GM21723 (cell line): ENCODE results near the gene GSTA5.
"Not testable (repeated sequence)": the region's sequence is repeated elsewhere in the genome, so short reads cannot be mapped to it uniquely, and the experiment has no call there.

Source experiments
- ATAC-seq: cut with Tn5 transposase; IDR thresholded peaks from one replicate; pipeline ENCODE4 v1.9.1; 2021; ENCODE audit warnings: mild to moderate bottlenecking, moderate library complexity; ENCODE audit not compliant: unreplicated experiment

The GSTA5 gene

DNA sequence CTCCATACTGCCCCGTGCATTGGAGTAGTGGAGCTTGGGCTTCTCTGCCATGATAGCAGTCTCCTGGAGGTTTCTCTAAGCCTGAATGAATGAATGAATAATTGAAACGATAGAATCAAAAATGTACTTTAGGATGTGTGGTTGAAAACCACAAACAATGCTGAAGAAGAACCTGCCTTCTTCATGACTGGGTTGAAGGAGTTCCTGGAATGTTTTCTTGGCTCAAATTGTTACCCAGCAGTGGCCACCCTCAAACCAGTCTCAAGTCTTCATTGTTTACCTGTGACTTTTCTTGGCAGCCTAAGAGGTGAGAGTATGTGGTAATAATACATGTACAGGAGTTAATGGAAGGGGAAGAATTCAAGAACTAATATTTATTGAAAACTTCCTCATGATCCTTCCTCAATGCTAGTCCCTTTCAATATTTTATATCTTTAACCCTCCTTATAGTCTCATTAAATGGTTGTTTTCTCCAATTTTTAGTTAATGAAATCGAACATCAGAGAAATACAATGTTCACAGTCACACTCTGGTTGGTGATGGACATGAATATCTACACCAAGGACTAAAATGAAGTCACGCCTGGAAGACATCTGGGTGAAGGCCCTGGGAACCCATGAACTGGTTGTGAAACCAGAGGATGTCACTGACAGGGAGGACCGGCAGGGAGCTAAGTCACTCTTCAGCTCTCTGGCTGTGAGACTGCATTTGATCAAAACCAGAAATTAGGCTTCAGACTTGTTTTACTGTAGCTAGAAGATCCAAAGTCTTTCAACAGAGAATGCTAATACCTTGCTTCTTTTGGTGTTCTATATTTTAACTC, at the start of gene GSTA5:
GSTA5 (minus strand) TSS at position 51 of the 823 bp plus-strand sequence.
- no peak for ATAC-seq

DNA sequence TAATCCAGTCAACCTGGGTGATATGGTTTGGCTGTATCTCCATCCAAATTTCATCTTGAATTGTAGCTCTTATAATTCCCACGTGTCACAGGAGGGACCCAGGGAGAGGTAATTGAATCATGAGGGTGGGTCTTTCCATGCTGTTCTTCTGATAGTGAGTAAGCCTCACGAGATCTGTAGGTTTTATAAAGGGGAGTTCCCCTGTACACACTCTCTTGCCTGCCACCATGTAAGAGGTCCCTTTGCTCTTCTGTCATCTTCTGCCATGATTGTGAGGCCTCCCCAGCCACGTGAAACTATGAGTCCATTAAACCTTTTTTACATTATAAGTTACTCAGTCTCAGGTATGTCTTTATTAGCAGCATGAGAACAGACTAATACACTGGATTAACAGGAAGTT, 49.4 kb upstream of the GSTA5 start:
- no peak for ATAC-seq

DNA sequence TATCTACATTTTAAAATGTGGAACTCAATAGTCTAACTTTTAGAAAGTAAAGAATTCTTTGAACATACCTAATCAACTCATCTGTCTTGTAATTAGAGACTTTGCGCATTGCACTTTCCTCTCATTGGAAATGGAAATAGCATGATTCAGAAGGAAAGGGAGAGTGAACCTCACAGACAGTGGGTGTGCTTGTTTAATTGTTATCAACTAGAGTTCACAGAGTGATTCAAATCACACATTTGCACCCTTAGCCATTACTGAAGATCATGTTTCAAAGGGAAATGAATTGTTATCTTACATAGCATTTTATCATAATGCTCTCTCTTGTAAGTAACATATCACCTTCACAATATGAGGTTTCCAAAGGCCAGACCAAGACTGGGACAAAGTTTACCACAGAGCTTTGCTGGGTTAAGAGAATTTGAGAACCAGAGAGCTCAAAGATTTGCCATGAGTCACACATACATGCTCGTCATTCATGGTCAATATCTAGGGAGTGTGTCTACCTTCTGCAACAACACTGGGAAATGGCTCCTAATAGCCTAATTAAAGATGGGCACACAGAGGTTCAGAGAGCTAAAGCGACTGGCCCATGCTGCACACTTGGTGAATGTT, 47.4 kb upstream of the GSTA5 start:
- ATAC-seq, result no peak

DNA sequence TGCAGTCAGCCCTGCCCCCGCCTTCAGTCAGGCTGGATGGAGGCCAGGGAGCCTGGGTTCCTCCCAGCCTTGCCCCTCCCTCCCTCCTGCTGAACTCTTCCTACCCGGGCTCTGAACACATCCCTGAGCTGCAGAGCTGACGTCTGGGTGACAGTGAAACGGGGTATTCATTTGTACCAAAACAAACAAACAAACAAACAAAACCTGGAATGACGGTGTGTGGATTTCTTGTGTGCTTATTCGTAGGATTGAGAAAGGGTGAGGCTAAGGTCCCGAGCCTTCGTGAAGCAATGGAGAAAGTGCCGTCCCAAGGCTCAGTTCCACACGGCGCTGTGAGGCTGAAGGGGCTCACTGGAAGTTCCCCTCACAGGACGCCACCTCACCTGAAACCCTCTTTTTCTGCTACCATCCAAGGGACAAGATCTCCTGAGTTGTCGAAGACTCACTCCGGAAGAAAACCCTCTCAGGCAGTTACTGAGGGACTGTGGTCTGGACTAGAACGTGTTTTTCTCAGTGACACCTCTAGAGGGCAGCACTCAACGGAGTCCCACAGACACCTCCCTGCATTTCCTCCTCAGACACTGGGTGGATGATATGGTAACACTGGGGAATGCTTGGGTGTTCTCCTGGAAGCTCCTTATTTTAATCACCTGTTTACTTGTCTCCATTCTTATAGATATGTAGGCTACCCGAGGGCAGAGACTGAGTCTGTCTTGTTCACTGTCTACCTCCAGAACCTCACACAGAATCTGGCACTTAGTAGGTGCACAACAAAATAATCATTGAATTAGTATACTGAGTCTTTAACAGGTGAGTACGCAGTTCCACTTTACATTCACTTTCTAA, 41.6 kb upstream of the GSTA5 start:
- peak; percentile 100 for ATAC-seq

DNA sequence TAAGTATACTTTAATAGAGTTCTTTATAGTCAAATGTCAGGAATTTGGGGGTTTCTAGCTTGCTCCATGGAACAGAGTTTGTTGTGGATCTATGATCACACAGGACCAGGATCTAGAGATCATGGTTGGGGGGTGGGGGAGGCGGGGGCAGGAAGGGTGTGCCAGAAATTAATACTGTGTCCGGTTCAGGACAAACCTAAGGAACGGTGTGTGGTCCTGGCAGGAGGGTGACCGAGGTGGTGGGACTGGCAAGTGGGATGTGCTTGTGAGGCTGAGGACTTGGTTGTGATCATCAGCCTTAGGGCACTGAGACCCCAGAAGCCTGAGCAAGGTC, 41.0 kb upstream of the GSTA5 start:
- ATAC-seq, result no peak

DNA sequence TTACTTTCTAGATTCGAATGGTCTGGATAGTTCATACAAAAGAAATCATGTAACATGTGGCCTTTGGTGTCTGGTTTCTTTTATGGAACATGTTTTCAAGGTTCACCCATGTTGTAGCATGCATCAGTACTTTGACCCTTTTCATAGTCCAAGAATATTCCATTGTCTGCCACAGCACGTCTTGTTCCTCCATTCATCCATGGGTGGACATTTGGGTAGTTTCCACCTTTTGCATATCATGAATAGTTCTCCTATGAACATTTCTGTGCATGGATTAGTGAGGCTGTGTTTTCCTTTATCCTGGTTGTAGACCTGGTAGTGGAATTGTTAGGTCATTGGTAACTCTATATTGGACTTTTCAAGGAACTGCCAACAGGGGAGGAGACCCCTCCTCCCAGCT, 37.2 kb upstream of the GSTA5 start:
- ATAC-seq, result no peak

DNA sequence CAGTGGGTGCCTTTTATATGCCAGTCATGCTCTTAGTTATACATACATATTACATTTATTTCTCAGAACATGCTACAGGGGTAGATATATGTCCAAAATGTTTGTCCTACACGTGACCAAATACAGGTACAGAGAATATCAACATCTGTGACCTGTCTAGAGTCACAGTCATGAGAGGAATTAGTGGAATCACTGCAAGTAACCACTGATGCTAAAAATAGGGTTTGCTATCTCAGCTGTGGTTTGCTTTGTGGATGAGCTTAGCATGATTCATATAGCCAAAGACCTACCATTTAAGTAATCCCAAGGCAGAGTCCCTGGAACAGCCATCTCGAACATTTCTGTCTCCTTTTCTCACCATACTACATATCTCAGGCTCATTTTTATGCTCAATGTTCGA, 36.6 kb upstream of the GSTA5 start:
- no peak for ATAC-seq

DNA sequence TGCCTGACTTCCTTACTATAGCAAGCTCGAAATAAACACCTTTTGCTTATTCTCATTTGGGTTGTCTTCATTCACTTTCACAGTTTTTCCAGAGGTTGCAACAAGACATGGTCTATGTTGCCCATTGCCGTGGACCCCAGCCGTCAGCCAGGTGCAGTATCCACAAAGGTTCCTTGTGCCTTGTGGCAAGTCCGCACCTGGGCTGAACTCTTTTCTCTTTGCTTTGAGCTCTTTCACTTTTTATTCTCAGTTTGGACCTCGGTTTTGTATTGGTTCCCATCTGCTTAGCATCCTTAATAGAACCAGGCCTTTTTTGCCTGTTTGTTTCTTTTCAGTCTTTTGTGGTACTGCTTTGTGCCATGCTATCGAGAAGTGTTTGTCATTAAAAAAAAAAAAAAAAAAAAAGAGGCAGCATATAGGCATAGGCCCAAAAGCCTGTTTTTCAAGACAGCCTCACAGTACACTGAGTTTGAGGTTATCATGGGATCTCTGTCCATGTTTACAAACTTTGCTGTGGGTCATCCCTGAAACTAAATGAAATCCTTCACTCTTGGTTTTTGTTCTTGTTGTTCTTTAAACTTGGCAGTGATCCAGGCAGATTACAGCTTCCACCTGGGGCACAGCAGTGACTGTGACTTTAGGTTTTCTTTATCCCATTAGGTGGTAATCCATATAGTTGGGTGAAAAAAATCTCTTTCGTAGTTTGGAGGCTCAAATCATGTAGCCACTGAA, 35.6 kb upstream of the GSTA5 start:
- ATAC-seq, result no peak

DNA sequence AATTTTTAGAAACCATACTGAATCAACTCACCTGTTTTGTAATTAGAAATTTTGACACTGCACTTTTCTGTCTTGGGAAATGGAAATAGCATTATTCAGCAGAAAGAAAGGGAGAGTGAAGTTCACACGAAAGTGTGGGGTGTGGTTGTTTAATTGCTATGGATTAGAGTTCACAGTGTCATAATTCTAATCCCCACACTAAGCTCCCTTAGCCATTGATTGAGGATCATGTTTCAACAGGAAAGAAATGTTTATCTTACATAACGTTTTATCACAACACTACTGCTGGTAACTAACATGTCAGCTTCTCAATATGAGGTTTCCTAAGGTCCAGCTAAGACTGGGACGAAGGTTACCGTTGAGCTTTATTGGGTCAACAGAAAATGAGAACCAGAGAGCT, 31.4 kb upstream of the GSTA5 start:
- no peak for ATAC-seq

DNA sequence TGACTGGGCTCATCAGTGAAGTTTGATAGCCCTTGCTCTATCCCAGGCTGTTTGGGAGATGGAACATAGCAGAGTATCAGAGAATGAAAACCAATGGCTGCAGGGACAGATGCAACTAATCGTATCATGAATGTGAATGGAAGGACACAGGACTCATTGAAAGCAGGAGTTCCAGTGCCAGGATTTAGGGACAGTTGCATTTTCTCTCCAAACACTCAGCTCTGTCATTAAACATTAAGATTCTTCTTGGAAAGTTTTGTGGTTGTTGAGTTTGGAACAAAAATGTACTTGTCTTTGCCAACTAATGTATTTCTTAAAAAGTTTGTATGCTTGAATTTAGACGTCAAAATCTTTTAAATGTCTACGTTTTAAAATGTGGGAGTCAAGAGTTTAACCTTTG, 31.0 kb upstream of the GSTA5 start:
- no peak for ATAC-seq

DNA sequence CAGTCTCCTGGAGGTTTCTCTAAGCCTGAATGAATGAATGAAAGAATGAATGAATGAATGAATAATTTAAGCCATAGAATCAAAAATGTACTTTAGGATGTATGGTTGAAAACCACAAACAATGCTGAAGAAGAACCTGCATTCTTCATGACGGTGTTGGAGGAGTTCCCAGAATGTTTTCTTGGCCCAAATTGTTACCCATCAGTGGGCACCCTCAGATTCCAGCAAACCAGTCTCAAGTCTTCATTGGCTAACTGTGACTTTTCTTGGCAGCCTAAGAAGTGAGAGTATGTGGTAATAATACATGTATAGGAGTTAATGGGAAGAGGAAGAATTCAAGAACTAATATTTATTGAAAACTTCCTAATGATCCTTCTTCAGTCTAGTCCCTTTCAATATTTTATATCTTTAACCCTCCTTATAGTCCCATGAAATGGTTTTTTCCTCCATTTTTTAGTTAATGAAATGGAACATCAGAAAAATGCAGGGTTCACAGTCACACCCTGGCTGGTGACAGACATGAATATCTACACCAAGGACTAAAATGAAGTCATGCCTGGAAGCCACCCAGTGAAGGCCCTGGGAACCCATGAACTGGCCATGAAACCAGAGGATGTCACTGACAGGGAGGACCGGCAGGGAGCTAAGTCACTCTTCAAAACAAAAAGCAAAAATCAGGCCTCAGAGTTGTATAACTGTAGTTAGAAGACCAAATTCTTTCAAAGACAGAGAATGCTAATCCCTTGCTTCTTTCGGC, 29.9 kb upstream of the GSTA5 start:
- ATAC-seq, result not testable (repeated sequence)

DNA sequence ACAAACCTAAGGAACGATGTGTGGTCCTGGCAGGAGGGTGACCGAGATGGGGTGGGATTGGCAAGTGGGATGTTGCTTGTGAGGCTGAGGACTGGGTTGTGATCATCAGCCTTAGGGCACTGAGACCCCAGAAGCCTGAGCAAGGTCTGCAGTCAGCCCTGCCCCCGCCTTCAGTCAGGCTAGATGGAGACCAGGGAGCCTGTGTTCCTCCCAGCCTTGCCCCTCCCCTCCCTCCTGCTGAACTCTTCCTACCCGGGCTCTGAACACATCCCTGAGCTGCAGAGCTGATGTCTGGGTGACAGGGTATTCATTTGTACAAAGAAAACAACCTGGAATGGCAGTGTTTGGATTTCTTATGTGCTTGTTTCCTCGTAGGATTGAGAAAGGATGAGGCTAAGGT, 28.3 kb upstream of the GSTA5 start:
- not testable (repeated sequence) for ATAC-seq

DNA sequence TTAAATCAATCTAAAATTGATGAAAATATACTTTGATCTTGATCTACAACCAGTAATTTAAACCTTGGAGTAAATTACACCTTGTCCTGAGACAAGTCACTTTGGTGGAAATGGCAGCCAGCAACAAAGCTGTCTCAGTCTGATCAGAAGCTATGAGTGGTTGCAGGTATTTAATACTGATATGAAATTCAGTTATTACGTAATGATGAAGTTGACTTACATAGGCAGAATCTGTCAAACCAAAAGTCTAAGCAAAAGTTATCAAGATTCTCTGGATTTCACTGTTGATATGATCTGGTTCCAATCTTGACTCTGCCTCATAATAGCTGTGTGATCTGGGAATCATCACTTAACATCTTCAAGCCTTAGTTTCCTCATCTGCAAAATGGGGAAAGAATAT, 27.6 kb upstream of the GSTA5 start:
- no peak for ATAC-seq

DNA sequence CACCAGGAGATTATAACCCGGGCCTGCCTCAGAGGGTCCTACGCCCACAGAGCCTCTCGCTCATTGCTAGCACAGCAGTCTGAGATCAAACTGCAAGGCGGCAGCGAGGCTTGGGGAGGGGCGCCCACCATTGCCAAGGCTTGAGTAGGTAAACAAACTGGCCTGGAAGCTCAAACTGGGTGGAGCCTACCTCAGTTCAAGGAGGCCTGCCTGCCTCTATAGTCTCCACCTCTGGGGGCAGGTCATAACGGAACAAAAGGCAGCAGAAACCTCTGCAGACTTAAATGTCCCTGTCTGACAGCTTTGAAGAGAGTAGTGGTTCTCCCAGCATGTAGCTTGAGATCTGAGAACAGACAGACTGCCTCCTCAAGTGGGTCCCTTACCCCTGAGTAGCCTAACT, 20.5 kb upstream of the GSTA5 start:
- not testable (repeated sequence) for ATAC-seq

DNA sequence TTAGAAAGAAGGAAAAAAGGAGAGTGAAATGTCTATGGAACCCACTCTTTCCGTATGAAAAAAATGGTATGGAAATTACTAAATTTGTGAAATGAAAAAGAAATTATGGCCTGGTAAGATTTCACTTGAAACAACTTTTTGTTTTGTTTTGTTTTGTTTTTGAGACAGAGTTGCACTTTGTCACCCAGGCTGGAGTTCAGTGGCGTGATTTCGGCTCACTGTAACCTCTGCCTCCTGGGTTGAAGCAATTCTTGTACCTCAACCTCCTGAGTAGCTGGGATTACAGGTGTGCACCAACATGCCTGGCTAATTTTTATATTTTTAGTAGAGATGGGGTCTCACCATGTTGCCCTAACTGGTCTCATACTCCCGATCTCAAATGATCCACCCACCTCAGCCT, 17.8 kb upstream of the GSTA5 start:
- ATAC-seq, result no peak

DNA sequence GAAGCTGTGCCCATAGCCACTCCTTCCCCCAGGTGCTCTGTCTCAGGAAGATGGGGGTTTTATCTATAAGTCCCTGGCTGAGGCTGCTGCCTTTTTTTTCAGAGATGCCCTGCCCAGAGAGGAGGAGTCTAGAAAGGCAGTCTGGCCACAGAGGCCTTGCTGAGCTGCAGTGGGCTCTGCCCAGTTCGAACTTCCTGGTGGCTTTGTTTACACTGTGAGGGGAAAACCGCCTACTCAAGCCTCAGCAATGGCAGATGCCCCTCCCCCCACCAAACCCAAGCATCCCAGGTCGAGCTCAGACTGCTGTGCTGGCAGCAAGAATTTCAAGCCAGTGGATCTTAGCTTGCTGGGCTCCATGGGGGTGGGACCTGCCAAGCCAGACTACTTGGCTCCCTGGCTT, 15.5 kb upstream of the GSTA5 start:
- not testable (repeated sequence) for ATAC-seq

DNA sequence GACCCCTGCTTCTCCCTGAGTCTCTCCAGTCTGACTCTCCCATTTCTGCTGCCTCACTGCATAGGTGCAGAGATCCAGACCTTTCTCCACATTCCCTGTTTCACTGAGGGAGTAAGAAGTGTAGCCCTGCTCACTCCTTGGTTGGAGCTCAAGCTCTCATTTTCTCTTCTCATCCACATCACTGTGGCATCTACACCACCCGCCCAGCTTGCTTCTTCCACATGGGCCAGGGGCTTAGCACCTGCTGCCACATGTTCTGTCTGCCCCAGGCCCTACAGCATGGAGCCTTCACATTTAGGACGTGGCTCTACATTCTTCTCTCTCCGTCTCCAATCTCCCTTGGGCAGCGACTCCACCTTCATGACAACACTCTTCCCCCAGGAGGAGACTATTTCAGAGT, 8.5 kb upstream of the GSTA5 start:
- no peak for ATAC-seq

DNA sequence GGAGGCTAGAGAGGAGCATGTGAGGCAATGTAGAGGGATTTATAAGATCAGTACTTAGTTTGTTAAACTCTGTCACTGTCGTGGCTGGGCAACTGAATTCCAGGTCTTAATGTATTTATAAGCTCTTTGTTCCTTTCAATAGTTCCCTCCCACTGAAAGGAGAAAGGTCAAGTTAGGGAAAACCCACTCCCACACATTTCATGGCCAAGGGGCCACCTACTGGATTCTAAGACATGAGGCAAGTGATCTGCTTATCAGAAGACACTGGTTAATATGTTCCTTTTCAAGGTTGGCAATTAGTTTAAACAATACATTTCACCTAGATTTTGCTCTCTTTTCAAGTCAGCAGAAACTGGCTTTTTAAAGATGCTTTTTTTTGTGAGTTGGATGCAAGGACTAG, 5.4 kb upstream of the GSTA5 start:
- ATAC-seq, result no peak

DNA sequence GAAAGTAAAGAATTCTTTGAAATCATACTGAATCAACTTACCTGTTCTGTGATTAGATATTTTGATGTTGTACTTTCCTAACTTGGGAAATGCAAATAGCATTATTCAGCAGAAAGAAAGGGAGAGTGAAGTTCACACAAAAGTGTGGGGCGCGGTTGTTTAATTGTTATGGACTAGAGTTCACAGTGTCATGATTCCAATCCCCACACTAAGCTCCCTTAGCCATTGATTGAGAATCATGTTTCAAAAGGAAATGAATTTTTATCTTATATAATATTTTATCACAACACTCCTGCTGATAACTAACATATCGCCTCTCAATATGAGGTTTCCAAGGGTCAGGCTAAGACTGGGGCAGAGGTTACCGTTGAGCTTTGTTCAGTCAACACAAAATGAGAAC, 3.0 kb upstream of the GSTA5 start:
- ATAC-seq, result no peak
